HG02642 (cell line): ENCODE data around the gene MYO15B.

Source experiments
- ATAC-seq: cut with Tn5 transposase; IDR thresholded peaks from one replicate; pipeline ENCODE4 v1.9.1; 2021; ENCODE audit warnings: mild to moderate bottlenecking; ENCODE audit not compliant: unreplicated experiment, poor library complexity

The MYO15B gene

GRCh38 chr17:75647921-75648320, 60.3 kb downstream of the MYO15B start:
- no peak for ATAC-seq

GRCh38 chr17:75649687-75650086, 62.1 kb downstream of the MYO15B start:
- ATAC-seq = no peak

GRCh38 chr17:75650874-75651273, 63.3 kb downstream of the MYO15B start:
- ATAC-seq = no peak

- no peak for ATAC-seq
Observed at GRCh38 chr17:75652341-75652740, 64.7 kb downstream of the MYO15B start.

- no peak for ATAC-seq
Observed at GRCh38 chr17:75652934-75653549, 65.4 kb downstream of the MYO15B start.

GRCh38 chr17:75654176-75654575, 66.6 kb downstream of the MYO15B start:
- no peak for ATAC-seq

GRCh38 chr17:75658237-75658636, 70.6 kb downstream of the MYO15B start:
- ATAC-seq = no peak

GRCh38 chr17:75661531-75661930, 73.9 kb downstream of the MYO15B start:
- no peak for ATAC-seq

GRCh38 chr17:75662511-75662910, 74.9 kb downstream of the MYO15B start:
- ATAC-seq = no peak

- peak; percentile 62 for ATAC-seq
Observed at GRCh38 chr17:75664099-75664549, 76.5 kb downstream of the MYO15B start.

GRCh38 chr17:75665981-75666380, 78.4 kb downstream of the MYO15B start:
- no peak for ATAC-seq

GRCh38 chr17:75666959-75667790, 79.6 kb downstream of the MYO15B start, which contains the start of the genes RECQL5 and SAP30BP:
Gene RECQL5, minus strand, starts transcription at chr17:75667154. Its CDS starts 597 bp downstream, at chr17:75666557.
Gene SAP30BP, plus strand, starts transcription at chr17:75667338. Its CDS starts 35 bp downstream, at chr17:75667373.
- ATAC-seq = peak; percentile 80

- no peak for ATAC-seq
Observed at GRCh38 chr17:75667825-75668224, 80.2 kb downstream of the MYO15B start.

GRCh38 chr17:75668489-75668888, 80.9 kb downstream of the MYO15B start:
- ATAC-seq = no peak

GRCh38 chr17:75670868-75671267, 83.3 kb downstream of the MYO15B start:
- ATAC-seq = no peak

GRCh38 chr17:75672011-75672410, 84.4 kb downstream of the MYO15B start:
- ATAC-seq = no peak

- ATAC-seq = no peak
Observed at GRCh38 chr17:75673487-75673886, 85.9 kb downstream of the MYO15B start.
